Stimulated activated CD4-positive, alpha-beta T cell treated with anti-CD3 and anti-CD28 coated beads, TNF-alpha, amount 100 ng/mL, for 24 hours (primary cell): ENCODE measurements around the gene TRIM54.
A peak's percentile ranks its signal among the peaks of the same experiment; 100 is the strongest.

Experiments used
- DNase-seq, 3 experiments: peaks; one replicate each; pipeline ENCODE4 v3.0.0-alpha.2; 2020; ENCODE audit warnings: low read depth in 3 of 3

Gene TRIM54

GRCh38 chr2:27356382-27357181, 74.4 kb downstream of the TRIM54 start, which contains the start of gene GTF3C2:
Gene GTF3C2, minus strand, starts transcription at chr2:27356764. Its CDS starts 13,210 bp downstream, at chr2:27343554.
- peak; percentile 84 to 94 (median 91) for DNase-seq
